Mammary epithelial cell (primary cell): ENCODE results near the gene FOXN3.

Experiments used
- EZH2 ChIP-seq: IDR thresholded peaks from 2 replicates; pipeline ENCODE4 v1.6.1; 2012; ENCODE audit warnings: low read length, inconsistent platforms, borderline replicate concordance
- TF ChIP-seq, protein P1 (sequence below), 2 donors: IDR thresholded peaks in 1 of 2; conservative IDR thresholded peaks in 1 of 2; 2 replicates each; pipeline ENCODE4 v1.5.1; 2011 to 2012; ENCODE audit warnings: inconsistent platforms in 2 of 2, low read length in 2 of 2, mild to moderate bottlenecking in 2 of 2, control low read depth in 1 of 2, low read depth in 1 of 2; ENCODE audit not compliant: insufficient read depth in 1 of 2; ENCODE audit errors: extremely low read depth in 1 of 2

DNA sequence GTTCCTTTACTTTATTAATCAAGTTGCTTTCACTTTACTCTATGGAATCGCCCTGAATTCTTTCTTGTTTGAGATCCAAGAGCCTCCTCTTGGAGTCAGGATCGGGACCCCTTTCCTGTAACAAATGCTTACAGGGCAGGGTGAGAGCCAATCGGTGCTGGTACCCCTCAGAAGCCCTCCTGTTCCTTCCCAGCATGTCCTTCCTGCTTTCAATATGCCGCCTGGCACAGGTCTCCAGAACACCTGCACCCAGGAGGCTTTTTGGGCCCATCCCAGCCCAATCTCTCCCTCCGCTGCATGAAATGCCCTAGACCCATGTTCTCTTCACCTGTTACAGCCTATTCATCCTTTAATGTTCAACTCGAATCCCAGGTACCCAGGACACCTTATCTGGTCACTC lies 122.2 kb downstream of the FOXN3 start:
- TF ChIP-seq, protein P1, sequence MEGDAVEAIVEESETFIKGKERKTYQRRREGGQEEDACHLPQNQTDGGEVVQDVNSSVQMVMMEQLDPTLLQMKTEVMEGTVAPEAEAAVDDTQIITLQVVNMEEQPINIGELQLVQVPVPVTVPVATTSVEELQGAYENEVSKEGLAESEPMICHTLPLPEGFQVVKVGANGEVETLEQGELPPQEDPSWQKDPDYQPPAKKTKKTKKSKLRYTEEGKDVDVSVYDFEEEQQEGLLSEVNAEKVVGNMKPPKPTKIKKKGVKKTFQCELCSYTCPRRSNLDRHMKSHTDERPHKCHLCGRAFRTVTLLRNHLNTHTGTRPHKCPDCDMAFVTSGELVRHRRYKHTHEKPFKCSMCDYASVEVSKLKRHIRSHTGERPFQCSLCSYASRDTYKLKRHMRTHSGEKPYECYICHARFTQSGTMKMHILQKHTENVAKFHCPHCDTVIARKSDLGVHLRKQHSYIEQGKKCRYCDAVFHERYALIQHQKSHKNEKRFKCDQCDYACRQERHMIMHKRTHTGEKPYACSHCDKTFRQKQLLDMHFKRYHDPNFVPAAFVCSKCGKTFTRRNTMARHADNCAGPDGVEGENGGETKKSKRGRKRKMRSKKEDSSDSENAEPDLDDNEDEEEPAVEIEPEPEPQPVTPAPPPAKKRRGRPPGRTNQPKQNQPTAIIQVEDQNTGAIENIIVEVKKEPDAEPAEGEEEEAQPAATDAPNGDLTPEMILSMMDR (conservative IDR thresholded peaks at IDR 0.05 in 1 of 2, IDR thresholded peaks at IDR 0.05 in 1 of 2; ENCODE audit: extremely low read depth in 1 of 2, insufficient read depth in 1 of 2, low read depth in 1 of 2, low read length in 2 of 2) = no peak
- no peak for TF ChIP-seq EZH2
